NCI-H2171 (cell line): ENCODE measurements around the gene NUP214.
"Not testable (repeated sequence)": the region's sequence is repeated elsewhere in the genome, so short reads cannot be mapped to it uniquely, and the experiment has no call there.

ENCODE experiments used
- DNase-seq: peaks from one replicate; lab custom pipeline; 2025; lab: John Stamatoyannopoulos, UW

Gene NUP214

GRCh38 chr9:131259916-131260597 is 134.7 kb downstream of the NUP214 start:
- no peak for DNase-seq

GRCh38 chr9:131260751-131261452 is 135.5 kb downstream of the NUP214 start:
- DNase-seq = no peak

- no peak for DNase-seq
These were observed 137.1 kb downstream of the NUP214 start for GRCh38 chr9:131262327-131263032.

- DNase-seq = not testable (repeated sequence)
These were observed 137.6 kb downstream of the NUP214 start for GRCh38 chr9:131263033-131263343.

- no peak for DNase-seq
These were observed 138.3 kb downstream of the NUP214 start for GRCh38 chr9:131263701-131264100.

- DNase-seq = no peak
These were observed 138.8 kb downstream of the NUP214 start for GRCh38 chr9:131264231-131264630.

GRCh38 chr9:131266266-131267229 is 141.2 kb downstream of the NUP214 start:
- no peak for DNase-seq

GRCh38 chr9:131270171-131271015 is 145.0 kb downstream of the NUP214 start:
- no peak for DNase-seq

GRCh38 chr9:131271016-131271273 is 145.6 kb downstream of the NUP214 start:
- not testable (repeated sequence) for DNase-seq

GRCh38 chr9:131271506-131271931 is 146.1 kb downstream of the NUP214 start:
- no peak for DNase-seq

GRCh38 chr9:131272212-131272611 is 146.8 kb downstream of the NUP214 start:
- DNase-seq = no peak

GRCh38 chr9:131273146-131273855 is 147.9 kb downstream of the NUP214 start:
- no peak for DNase-seq

GRCh38 chr9:131273856-131274673 is 148.7 kb downstream of the NUP214 start:
- DNase-seq = no peak

- no peak for DNase-seq
These were observed 149.4 kb downstream of the NUP214 start for GRCh38 chr9:131274674-131275331.

GRCh38 chr9:131275332-131276093 is 150.1 kb downstream of the NUP214 start:
- DNase-seq = no peak

GRCh38 chr9:131276094-131276888 is 150.9 kb downstream of the NUP214 start, which contains the start of gene FAM78A:
Gene FAM78A, minus strand, starts transcription at chr9:131276510. Its CDS starts 331 bp downstream, at chr9:131276179.
- DNase-seq = no peak

- no peak for DNase-seq
These were observed 151.5 kb downstream of the NUP214 start for GRCh38 chr9:131276891-131277286.
